AG09309 (cell line): ENCODE measurements around the gene NCOR2.

Experiments
- DNase-seq: peaks from one replicate; pipeline ENCODE4 v3.0.0-alpha.2; 2010; ENCODE audit warnings: low read depth
- H3K4me3 ChIP-seq: 2 replicates; pipeline ENCODE4 v1.5.1; 2011; ENCODE audit warnings: mild to moderate bottlenecking, low read depth, low read length, moderate library complexity; ENCODE audit not compliant: control insufficient read depth
- TF ChIP-seq, protein P1 (sequence below): IDR thresholded peaks from 2 replicates; pipeline ENCODE4 v1.5.1; 2011; ENCODE audit warnings: mild to moderate bottlenecking, low read depth, low read length, inconsistent platforms; ENCODE audit not compliant: insufficient read depth, control insufficient read depth; ENCODE audit errors: missing control alignments

Gene NCOR2

DNA sequence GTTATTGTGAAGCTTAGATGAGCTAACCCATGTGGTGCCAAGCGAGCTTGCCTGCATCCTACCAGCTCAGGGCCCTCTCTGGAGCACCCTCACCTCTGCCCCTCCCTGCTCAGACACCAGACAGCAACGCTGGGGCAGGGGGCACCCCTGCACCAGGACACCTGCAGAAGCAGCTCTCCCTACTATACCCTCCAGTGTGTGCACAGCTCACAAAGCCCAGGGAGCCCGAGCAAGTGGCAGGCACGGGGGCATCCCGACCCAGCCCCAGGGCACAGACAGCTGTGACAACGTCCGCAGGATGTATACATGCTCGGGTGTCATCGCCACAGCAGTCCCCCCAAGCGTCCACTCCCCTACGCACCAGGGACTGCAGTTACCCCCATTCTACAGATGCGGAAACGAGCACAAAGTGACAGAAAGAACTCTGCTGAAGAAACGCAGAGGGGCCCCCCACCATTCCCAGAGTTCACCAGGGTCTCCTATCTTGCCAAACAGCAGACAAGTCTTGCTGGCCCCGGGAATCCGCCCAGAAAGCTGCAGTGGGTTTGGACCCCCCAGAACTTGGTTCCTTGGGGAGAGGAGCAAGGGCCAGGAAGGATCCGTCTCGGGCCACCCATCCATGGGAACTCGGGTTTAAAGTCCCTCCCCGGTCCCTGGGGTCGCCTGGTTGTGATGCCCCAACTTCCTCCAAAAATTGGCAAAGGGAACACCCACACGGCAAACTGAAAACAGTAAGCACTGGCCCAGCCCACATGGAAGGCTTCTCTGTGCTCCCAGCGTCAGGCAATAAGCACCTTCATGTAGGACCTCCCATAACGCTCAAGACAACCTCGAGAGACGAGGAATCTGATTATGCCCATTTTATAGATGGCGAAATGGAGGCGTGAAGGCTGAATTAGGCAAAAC, 12.0 kb downstream of the NCOR2 start:
- H3K4me3 ChIP-seq: no peak overlapping the region
- TF ChIP-seq, protein P1, sequence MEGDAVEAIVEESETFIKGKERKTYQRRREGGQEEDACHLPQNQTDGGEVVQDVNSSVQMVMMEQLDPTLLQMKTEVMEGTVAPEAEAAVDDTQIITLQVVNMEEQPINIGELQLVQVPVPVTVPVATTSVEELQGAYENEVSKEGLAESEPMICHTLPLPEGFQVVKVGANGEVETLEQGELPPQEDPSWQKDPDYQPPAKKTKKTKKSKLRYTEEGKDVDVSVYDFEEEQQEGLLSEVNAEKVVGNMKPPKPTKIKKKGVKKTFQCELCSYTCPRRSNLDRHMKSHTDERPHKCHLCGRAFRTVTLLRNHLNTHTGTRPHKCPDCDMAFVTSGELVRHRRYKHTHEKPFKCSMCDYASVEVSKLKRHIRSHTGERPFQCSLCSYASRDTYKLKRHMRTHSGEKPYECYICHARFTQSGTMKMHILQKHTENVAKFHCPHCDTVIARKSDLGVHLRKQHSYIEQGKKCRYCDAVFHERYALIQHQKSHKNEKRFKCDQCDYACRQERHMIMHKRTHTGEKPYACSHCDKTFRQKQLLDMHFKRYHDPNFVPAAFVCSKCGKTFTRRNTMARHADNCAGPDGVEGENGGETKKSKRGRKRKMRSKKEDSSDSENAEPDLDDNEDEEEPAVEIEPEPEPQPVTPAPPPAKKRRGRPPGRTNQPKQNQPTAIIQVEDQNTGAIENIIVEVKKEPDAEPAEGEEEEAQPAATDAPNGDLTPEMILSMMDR: no peak
- no peak for DNase-seq

DNA sequence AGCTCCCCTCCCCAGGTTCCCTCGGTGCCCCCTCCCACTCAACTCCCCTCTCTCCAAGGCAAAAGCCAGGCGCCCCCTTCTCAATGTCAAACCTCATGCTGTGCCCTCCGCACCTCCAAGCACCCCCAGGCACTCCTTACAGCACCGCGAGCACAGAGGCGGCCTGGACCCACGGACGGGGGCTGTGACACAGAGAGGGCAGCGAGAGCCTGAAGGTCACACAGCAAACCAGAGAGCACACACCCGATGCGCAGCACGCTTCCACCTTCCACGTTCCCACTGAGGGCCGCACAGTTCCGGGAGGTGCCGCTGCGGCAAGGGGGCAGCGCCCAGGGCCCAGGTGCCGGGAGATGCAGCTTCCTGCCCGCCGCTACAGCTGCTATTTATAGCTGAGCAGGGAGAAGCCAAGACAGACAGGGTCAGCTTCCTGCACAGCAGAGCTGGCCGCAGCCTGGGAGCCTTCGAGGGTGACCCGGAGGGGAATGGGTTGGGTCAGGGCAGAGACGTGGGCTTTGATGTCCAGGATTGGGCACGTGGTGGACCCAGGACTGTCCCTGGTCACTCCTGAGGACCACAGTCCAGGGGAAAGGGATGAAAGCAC, 12.9 kb downstream of the NCOR2 start:
- TF ChIP-seq, protein P1: no peak
- no peak for DNase-seq

DNA sequence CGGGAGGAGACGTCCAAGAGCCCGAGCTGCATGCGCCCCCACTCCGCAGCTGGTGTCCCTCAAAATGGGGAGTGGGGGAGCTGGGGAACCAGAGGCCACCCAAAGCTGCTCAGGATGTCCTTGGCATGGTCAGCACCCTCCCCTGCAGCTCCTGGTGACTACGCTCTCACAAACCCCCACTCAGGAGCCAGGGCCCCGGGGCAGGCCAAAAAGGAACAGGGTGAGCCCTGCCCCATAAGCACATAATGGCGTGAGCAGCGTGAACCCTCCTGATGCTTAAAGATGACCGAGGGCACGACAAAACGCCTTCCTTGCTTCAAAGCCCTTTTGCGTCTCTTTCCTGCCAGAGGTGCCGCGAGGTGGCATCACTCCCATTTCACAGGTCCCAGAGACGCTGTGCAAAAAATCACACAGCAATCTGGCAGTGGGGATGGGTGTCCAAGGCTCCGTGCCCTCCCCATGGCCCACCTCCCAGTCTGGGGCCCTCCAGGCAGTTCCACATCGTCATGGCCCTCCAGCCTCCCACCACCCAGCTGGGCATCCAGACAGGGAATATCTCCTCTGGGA, 13.5 kb downstream of the NCOR2 start:
- DNase-seq: no peak
- TF ChIP-seq, protein P1: no peak
- H3K4me3 ChIP-seq: no peak overlapping the region

More for the DNA sequence above, 12.9 kb downstream of the NCOR2 start:
- no peak overlapping the region for H3K4me3 ChIP-seq

DNA sequence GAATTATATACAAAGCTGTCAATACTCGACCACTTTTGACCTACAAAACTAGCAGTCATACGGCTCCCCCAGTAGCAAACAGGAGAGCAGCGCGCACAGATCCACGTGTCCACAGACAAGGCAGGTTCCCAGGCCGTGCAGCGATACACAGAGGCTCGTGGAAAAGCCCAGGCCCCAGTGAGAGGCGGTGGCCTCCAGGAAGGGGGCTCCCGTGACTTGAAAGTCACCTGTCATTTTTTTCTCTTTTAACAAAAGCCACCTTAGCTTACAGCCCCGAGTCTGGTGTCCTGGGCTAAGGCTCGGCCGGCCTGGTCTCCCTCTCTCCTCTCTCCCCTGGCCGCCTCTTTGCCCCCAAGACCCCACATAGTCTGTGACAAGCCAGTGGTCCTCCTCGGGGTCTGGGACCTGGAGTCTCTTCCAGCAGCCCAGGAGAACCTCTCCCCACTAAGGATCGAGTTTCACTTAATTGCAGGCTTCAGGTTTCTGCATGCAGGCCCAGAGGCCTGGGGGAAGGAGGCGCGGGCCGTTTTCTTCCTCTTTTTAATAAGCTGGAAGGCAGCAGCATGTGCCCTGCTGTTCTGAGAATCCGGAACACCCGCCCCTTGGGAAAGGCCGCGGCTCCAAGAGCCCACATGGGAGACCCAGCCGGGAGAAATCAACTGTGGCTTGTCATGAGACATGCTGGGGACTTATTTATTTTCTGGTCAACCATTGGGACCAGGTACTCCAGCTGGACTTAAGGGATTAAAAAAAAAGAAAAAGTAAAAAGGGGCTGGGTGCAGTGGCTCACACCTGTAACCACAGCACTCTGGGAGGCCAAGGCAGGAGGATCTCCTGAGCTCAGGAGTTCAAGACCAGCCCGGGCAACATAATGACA, 15.9 kb downstream of the NCOR2 start:
- no peak for DNase-seq
- H3K4me3 ChIP-seq: no peak overlapping the region
- TF ChIP-seq, protein P1: no peak

DNA sequence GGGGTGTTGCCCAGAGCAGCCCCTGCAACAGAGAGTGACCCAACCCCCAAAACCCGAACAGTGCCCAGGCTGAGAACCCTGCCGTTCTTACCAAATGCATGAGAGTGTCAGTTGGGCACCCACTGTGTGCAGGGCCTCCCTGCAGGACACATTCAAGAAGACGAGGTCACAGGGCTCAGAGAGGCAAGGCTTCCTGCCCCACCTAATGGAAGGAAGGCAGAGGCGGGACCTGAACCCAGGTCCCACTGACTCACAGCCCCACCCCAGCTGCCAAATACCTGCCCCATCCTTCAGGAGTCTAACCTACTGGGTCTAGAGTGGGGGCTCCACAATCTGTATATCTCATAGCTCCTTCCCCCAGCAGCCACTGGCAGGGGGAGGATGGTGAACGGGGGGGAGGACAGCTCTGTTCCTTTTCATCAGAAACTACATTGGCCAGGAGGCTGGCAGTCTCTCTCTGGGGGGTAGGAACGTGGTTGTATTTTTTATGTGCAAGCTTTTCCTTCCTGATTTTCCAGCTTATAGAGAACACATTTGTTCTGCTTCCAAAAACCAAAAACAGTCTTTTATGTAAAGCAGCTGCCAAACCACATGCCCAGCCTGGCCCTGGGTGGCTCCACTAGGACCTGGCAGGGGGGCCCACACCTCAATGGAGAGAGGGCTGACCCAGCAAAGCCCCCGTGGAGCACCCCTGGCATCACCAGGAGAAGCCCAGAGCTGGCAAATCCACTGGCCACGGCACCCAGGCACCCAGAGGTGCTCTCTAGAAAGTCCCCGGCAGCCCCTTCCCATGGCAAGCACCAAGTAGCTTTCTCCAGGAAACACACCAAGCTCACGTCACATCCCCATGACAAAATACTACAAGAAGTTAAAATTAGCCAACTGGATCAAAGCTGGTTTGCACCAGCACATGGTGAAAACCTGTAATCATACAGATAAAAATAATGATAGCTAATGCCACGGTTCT, 17.0 kb downstream of the NCOR2 start:
- TF ChIP-seq, protein P1: no peak
- no peak for DNase-seq
- no peak overlapping the region for H3K4me3 ChIP-seq
